NCI-H1436 (cell line): Measurements from ENCODE around the gene ZNF469.

Experiments used
- DNase-seq: peaks from one replicate; lab custom pipeline; 2025; lab: John Stamatoyannopoulos, UW

Gene ZNF469

GRCh38 chr16:88428616-88429386, 46.0 kb downstream of the ZNF469 start:
- DNase-seq, result no peak

GRCh38 chr16:88429387-88430184, 46.8 kb downstream of the ZNF469 start:
- DNase-seq, result no peak

- DNase-seq, result no peak
These were observed 47.4 kb downstream of the ZNF469 start for GRCh38 chr16:88430185-88430523.

GRCh38 chr16:88430524-88431446, 48.0 kb downstream of the ZNF469 start:
- no peak for DNase-seq

GRCh38 chr16:88431651-88432050, 48.9 kb downstream of the ZNF469 start:
- no peak for DNase-seq

- DNase-seq, result no peak
These were observed 49.4 kb downstream of the ZNF469 start for GRCh38 chr16:88432174-88432573.
